Erythroblast (primary cell): ENCODE data around the gene DGKH.

Experiments used
- GATA1 ChIP-seq: IDR thresholded peaks from 2 replicates; pipeline ENCODE4 v1.6.1; 2011; ENCODE audit warnings: low read depth, mild to moderate bottlenecking, control low read depth, low read length, moderate library complexity
- POLR2A ChIP-seq: IDR thresholded peaks from 2 replicates; pipeline ENCODE4 v1.6.1; 2011; ENCODE audit warnings: mild to moderate bottlenecking, low read length

- TF ChIP-seq POLR2A (no peak), GATA1 (no peak)
These were observed 26.1 kb upstream of the DGKH start for GRCh38 chr13:42022336-42022735.
